ENCODE measurements around the gene USP11.

DNA sequence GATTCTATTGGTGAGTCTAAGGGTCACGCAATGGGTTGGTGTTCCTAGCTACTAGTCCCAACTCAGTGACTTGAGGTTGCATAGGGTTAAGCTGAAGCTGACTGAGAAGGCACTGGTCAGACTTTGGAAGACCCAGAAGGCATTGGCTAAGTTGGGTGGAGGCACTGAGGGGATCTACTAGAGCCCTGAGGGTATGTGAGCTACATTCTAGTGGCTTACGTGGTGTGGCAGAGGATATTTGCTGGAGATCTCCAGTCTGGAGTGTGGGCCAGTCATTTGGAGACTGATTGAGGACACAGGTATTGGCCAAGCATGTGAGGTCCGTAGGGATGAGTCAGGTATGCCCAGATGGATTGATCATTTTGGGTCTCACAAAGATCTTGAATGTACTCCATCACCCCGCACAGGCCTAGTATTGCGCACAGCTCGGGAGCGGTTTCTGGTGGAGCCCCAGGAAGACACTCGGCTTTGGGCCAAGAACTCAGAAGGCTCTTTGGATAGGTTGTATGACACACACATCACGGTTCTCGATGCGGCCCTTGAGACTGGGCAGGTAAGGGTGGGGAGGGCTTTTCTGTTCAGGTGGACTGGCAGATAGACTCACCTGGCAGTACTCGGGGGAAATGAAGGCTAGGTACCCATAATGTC lies 7.2 kb downstream of the USP11 start:
- TF ChIP-seq CTCF (conservative IDR thresholded peaks at IDR 0.05; ENCODE audit: low read depth in 2 of 2) (no peak), POLR2AphosphoS5 (IDR thresholded peaks at IDR 0.05; ENCODE audit: low read depth) (no peak), EZH2 (IDR thresholded peaks at IDR 0.05; ENCODE audit: low read depth, unreplicated experiment) (no peak), JUNB (IDR thresholded peaks at IDR 0.05; ENCODE audit: unreplicated experiment) (no peak), ZNF462 (CRISPR knock-in tag; IDR thresholded peaks at IDR 0.05) (no peak), STAT1 (IDR thresholded peaks at IDR 0.05; ENCODE audit: unreplicated experiment) (no peak)
